D721Med (cell line): ENCODE results near the gene TMEM247.

Experiments used
- DNase-seq: peaks from one replicate; pipeline ENCODE4 v3.0.0; 2011; ENCODE audit warnings: low spot score; ENCODE audit not compliant: insufficient read length
- FAIRE-seq: peaks from 2 replicates; lab custom pipeline; 2011; peaks lifted over from hg19 to GRCh38; lab: Jason Lieb, UNC
- TF ChIP-seq, protein P1 (sequence below): IDR thresholded peaks from 2 replicates; pipeline ENCODE4 v1.5.1; 2012; ENCODE audit warnings: mild to moderate bottlenecking, control low read depth; ENCODE audit not compliant: insufficient read depth; ENCODE audit errors: missing control alignments

TMEM247 gene

GRCh38 chr2:46488389-46488788 lies 9.0 kb downstream of the TMEM247 start:
- DNase-seq (no peak), FAIRE-seq (no peak)
- TF ChIP-seq, protein P1, sequence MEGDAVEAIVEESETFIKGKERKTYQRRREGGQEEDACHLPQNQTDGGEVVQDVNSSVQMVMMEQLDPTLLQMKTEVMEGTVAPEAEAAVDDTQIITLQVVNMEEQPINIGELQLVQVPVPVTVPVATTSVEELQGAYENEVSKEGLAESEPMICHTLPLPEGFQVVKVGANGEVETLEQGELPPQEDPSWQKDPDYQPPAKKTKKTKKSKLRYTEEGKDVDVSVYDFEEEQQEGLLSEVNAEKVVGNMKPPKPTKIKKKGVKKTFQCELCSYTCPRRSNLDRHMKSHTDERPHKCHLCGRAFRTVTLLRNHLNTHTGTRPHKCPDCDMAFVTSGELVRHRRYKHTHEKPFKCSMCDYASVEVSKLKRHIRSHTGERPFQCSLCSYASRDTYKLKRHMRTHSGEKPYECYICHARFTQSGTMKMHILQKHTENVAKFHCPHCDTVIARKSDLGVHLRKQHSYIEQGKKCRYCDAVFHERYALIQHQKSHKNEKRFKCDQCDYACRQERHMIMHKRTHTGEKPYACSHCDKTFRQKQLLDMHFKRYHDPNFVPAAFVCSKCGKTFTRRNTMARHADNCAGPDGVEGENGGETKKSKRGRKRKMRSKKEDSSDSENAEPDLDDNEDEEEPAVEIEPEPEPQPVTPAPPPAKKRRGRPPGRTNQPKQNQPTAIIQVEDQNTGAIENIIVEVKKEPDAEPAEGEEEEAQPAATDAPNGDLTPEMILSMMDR: no peak

DNA sequence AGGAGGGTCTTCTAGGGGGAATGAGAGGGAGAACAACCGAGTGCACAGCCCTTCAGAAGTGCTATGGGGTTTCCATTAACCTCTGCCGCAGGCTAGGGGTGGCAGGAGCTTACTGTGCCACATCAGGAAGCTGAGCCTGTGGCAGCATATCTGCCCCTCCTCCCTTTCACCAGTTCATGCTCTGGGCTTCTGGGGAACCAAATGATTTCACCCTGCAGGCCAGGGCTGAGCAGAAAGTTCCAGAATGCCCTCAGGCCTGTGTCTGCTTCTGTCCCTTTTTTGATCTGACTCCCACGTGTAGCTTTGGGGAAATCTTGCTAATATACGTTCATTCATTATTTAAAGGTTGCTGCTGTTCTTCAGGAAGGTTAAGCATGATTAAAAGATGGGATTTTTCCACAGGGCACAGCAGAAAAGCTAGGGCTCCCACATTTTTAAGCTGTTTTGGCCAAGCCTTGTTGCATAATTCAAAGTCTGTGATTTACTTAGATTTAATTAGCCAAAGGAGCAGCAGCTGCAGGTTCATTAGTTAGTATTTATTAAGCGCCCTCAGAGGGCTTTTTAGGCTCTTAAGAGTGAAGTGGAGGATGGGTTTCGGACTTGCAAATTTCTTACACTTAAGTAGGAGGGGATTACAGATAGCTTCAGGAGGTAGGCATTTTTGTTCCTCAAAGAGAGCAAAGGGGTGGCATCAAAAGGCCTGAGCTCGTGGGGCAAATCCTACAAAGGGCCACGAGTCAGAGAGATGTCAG lies 10.2 kb downstream of the TMEM247 start:
- no peak for FAIRE-seq
- TF ChIP-seq, protein P1: no peak
- DNase-seq: peak; percentile 74

- no peak for DNase-seq
- TF ChIP-seq, protein P1: no peak
- no peak for FAIRE-seq
Observed at GRCh38 chr2:46490521-46491141, 11.3 kb downstream of the TMEM247 start.

DNA sequence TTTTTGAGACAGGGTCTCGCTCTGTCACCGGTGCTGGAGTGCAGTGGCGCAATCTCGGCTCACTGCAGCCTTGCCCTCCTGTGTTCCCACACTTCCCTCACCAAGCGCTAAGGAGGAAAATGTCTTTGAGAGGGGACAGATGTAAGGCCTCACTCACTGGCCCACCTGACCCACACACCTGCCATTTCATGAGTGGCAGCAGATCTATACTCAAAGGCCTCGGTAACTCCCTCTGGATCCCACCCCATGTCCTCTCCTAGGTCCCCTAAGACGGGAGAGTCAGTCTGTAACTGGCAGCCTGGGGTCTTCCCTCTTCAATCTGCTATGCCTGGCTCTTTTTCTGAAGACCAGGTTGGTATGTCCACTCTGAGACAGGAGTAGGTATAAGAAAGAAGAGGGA lies 12.9 kb downstream of the TMEM247 start:
- FAIRE-seq (no peak), DNase-seq (no peak)
- TF ChIP-seq, protein P1: no peak

DNA sequence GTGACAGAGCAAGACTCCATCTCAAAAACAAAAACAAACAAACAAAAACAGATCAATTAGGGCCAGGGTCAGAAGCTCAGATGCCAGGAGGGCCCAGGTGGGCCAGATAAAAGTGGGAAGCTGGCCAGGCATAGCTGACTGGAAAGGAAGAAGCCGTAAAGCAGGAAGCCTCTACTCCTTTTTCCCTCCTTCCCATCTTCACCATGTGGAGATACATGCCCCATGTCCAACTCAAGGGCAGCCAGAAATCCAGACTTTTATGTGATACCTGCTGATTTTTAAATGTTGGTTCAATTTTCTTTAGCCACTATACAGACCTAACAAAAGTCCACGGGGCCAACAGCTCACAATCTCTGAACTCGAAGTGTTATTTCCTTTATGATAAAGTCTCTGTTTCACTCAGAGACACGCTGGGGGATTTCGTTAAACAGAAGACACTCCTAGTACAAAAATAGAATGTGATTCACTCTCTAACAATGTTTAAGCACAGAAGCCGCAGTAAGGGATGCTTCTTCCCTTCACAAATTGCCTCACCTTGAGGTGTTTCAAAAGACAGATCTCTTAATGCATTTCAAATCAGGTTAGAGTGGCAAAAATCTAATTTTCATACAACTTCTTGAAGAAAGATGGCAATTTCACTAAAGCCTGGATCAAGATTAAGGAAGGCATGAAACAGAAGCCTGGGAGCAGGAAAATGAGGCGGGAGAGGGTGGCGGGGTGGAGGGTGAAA lies 14.0 kb downstream of the TMEM247 start:
- TF ChIP-seq, protein P1: no peak
- DNase-seq (no peak), FAIRE-seq (no peak)

- DNase-seq (no peak), FAIRE-seq (no peak)
- TF ChIP-seq, protein P1: no peak
Observed at GRCh38 chr2:46493971-46494250, 14.5 kb downstream of the TMEM247 start.
